Vagina (tissue), 2 donors: ENCODE results near the gene CAND1.

Experiments used
- CTCF ChIP-seq, 3 experiments: fragments of 450-650 bp in 2 of 3; fragments of 200-600 bp in 1 of 3; sonication (generic) in 1 of 3; IDR thresholded peaks; one replicate each; pipeline ENCODE4 v1.5.1; 2017 to 2019; ENCODE audit warnings: antibody characterized with exemption in 3 of 3, mild to moderate bottlenecking in 2 of 3, moderate library complexity in 2 of 3
- POLR2A ChIP-seq, 2 donors: fragments of 450-650 bp; IDR thresholded peaks; one replicate each; pipeline ENCODE4 v1.6.1; 2017; ENCODE audit warnings: antibody characterized with exemption in 2 of 2, mild to moderate bottlenecking in 2 of 2, moderate library complexity in 2 of 2
- POLR2AphosphoS5 ChIP-seq, 2 donors: sonication (generic); formaldehyde crosslinking; IDR thresholded peaks; one replicate each; pipeline ENCODE4 v1.9.0; 2017; ENCODE audit warnings: antibody characterized with exemption in 2 of 2, mild to moderate bottlenecking in 2 of 2, low read depth in 1 of 2; ENCODE audit not compliant: insufficient read depth in 1 of 2

- TF ChIP-seq CTCF (IDR thresholded peaks at IDR 0.05) (no peak), POLR2AphosphoS5 (IDR thresholded peaks at IDR 0.05; ENCODE audit: insufficient read depth in 1 of 2, low read depth in 1 of 2) (no peak), POLR2A (IDR thresholded peaks at IDR 0.05) (no peak)
Measured at GRCh38 chr12:67286257-67286656, 17.1 kb downstream of the CAND1 start.
